ENCODE data around the gene TMEM231. TPM values are rescaled to one million over a fixed set of nuclear protein-coding genes. Genes with fewer than 3 reads are reported as not detected.

The TMEM231 gene
- total RNA-seq, 1 experiment from 2014 or later, result 9.0 TPM

DNA sequence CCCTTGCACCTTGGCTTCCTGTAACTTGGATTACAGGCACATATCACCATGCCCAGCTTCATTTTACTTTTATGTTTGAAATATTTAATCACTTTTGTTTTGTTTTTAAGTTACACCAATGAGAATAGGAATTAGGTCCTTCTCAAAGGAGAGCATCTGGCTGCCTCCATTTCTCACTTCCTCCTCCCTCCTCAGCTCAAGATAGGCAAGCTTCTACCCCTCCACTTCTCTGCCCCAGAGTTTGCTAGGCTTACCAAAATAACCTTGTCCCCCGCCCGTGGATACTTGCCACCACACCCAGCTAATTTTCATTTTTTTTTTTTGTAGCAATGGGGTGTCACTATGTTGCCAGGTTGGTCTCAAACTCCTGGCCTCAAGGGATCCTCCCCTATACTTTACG is 28.1 kb upstream of the TMEM231 start:
- no peak for DNase-seq (ENCODE audit: low read depth, low spot score)
- TF ChIP-seq, protein P1, sequence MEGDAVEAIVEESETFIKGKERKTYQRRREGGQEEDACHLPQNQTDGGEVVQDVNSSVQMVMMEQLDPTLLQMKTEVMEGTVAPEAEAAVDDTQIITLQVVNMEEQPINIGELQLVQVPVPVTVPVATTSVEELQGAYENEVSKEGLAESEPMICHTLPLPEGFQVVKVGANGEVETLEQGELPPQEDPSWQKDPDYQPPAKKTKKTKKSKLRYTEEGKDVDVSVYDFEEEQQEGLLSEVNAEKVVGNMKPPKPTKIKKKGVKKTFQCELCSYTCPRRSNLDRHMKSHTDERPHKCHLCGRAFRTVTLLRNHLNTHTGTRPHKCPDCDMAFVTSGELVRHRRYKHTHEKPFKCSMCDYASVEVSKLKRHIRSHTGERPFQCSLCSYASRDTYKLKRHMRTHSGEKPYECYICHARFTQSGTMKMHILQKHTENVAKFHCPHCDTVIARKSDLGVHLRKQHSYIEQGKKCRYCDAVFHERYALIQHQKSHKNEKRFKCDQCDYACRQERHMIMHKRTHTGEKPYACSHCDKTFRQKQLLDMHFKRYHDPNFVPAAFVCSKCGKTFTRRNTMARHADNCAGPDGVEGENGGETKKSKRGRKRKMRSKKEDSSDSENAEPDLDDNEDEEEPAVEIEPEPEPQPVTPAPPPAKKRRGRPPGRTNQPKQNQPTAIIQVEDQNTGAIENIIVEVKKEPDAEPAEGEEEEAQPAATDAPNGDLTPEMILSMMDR (IDR thresholded peaks at IDR 0.05), result no peak
- TF ChIP-seq SIN3A (IDR thresholded peaks at IDR 0.05; ENCODE audit: borderline replicate concordance, insufficient read depth, low read depth, low read length) (no peak), TCF7L2 (IDR thresholded peaks at IDR 0.05; ENCODE audit: low read depth, low read length) (no peak), POLR2AphosphoS5 (IDR thresholded peaks at IDR 0.05; ENCODE audit: low read depth, low read length) (no peak)
- TF ChIP-seq, protein P2, sequence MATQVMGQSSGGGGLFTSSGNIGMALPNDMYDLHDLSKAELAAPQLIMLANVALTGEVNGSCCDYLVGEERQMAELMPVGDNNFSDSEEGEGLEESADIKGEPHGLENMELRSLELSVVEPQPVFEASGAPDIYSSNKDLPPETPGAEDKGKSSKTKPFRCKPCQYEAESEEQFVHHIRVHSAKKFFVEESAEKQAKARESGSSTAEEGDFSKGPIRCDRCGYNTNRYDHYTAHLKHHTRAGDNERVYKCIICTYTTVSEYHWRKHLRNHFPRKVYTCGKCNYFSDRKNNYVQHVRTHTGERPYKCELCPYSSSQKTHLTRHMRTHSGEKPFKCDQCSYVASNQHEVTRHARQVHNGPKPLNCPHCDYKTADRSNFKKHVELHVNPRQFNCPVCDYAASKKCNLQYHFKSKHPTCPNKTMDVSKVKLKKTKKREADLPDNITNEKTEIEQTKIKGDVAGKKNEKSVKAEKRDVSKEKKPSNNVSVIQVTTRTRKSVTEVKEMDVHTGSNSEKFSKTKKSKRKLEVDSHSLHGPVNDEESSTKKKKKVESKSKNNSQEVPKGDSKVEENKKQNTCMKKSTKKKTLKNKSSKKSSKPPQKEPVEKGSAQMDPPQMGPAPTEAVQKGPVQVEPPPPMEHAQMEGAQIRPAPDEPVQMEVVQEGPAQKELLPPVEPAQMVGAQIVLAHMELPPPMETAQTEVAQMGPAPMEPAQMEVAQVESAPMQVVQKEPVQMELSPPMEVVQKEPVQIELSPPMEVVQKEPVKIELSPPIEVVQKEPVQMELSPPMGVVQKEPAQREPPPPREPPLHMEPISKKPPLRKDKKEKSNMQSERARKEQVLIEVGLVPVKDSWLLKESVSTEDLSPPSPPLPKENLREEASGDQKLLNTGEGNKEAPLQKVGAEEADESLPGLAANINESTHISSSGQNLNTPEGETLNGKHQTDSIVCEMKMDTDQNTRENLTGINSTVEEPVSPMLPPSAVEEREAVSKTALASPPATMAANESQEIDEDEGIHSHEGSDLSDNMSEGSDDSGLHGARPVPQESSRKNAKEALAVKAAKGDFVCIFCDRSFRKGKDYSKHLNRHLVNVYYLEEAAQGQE (IDR thresholded peaks at IDR 0.05; ENCODE audit: insufficient read depth in 1 of 2, low read depth in 2 of 2, low read length in 1 of 2), result no peak
- ChIA-PET CTCF (no interaction called here), POLR2A (no interaction called here)
- BruUV-seq (replicated peaks), result no TSS peak
- no peaks in the 10 kb centered on the region for H3K4me1 ChIP-seq (ENCODE audit: control insufficient read depth, insufficient read depth, low read length)
- intact Hi-C loops (cut with micrococcal nuclease; ENCODE audit: unreplicated experiment) (no loop called here), in situ Hi-C loops (cut with HindIII; ENCODE audit: low pct_unique_long_range_greater_than_20kb, low sequenced_read_pairs) (no loop called here)
- H3K27me3 ChIP-seq (ENCODE audit: control insufficient read depth, insufficient read depth, low read length), result no peaks in the 10 kb centered on the region
- no peaks in the 10 kb centered on the region for H3K36me3 ChIP-seq (ENCODE audit: control insufficient read depth, insufficient read depth, low read length)
- H3K4me3 ChIP-seq (ENCODE audit: low read depth in 2 of 2, low read length in 2 of 2), result no peak overlapping the region
- no peak for ATAC-seq
- no peak overlapping the region for H3K27ac ChIP-seq (ENCODE audit: low read length)
- no peaks in the 10 kb centered on the region for H3K9me3 ChIP-seq (ENCODE audit: control insufficient read depth, insufficient read depth, low read depth, low read length)

DNA sequence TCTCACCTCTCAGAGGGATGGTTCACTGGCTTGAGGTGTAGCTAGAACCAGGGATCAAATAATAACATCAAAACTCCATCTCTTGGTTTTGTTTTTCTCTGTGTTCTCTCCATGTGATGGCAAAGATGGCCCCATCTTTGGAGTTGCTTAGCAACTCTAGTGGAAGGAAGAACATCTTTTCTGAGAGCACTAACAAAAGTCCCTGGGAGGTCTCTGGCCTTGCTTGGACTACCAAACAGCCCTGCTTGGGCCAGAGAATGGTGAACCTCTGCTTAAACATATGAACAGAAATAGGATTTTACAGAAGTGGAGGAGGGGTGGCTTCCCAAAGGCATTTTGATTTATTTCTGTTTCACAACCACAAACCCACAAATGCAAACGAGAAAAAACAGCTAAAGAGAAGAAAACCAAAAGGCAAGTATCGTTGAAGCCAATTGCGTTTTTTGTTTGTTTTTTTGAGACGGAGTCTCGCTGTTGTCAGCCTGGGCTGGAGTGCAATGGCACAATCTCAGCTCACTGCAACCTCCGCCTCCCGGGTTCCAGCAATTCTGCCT is 23.3 kb upstream of the TMEM231 start:
- Histone ChIP-seq H3K27ac (ENCODE audit: low read length) (no peak overlapping the region), H3K4me3 (ENCODE audit: low read depth in 2 of 2, low read length in 2 of 2) (no peak overlapping the region), H3K36me3 (ENCODE audit: control insufficient read depth, insufficient read depth, low read length) (no peaks in the 10 kb centered on the region; the same call in 1 of the 2 replicates), H3K27me3 (ENCODE audit: control insufficient read depth, insufficient read depth, low read length) (no peaks in the 10 kb centered on the region), H3K9me3 (ENCODE audit: control insufficient read depth, insufficient read depth, low read depth, low read length) (no peaks in the 10 kb centered on the region), H3K4me1 (ENCODE audit: control insufficient read depth, insufficient read depth, low read length) (no peaks in the 10 kb centered on the region)
- in situ Hi-C loops (cut with HindIII; ENCODE audit: low pct_unique_long_range_greater_than_20kb, low sequenced_read_pairs) (no loop called here), intact Hi-C loops (cut with micrococcal nuclease; ENCODE audit: unreplicated experiment) (no loop called here)
- no TSS peak for BruUV-seq (replicated peaks)
- ChIA-PET CTCF (interaction anchor here (0.6 kb wide), 1 partner anchor 29 kb away, joined by 5 read pairs; no protein-coding TSS in a partner anchor), POLR2A (no interaction called here)
- ATAC-seq (no peak), DNase-seq (ENCODE audit: low read depth, low spot score) (no peak)
- TF ChIP-seq, protein P2 (IDR thresholded peaks at IDR 0.05; ENCODE audit: insufficient read depth in 1 of 2, low read depth in 2 of 2, low read length in 1 of 2), result no peak
- TF ChIP-seq, protein P1 (IDR thresholded peaks at IDR 0.05), result no peak
- TF ChIP-seq SIN3A (IDR thresholded peaks at IDR 0.05; ENCODE audit: borderline replicate concordance, insufficient read depth, low read depth, low read length), result no peak
- no peak for TF ChIP-seq TCF7L2 (IDR thresholded peaks at IDR 0.05; ENCODE audit: low read depth, low read length)
- no peak for TF ChIP-seq POLR2AphosphoS5 (IDR thresholded peaks at IDR 0.05; ENCODE audit: low read depth, low read length)
